ENCODE data around the gene ATM.
A peak's percentile ranks its signal among the peaks of the same experiment; 100 is the strongest.

DNA sequence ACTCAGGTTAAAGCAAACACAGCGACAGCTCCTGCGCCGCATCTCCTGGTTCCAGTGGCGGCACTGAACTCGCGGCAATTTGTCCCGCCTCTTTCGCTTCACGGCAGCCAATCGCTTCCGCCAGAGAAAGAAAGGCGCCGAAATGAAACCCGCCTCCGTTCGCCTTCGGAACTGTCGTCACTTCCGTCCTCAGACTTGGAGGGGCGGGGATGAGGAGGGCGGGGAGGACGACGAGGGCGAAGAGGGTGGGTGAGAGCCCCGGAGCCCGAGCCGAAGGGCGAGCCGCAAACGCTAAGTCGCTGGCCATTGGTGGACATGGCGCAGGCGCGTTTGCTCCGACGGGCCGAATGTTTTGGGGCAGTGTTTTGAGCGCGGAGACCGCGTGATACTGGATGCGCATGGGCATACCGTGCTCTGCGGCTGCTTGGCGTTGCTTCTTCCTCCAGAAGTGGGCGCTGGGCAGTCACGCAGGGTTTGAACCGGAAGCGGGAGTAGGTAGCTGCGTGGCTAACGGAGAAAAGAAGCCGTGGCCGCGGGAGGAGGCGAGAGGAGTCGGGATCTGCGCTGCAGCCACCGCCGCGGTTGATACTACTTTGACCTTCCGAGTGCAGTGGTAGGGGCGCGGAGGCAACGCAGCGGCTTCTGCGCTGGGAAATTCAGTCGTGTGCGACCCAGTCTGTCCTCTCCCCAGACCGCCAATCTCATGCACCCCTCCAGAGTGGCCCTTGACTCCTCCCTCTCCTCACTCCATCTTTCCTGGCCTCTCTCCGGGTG lies at the start of gene ATM, which contains the start of gene NPAT:
- TF ChIP-seq, protein P1, sequence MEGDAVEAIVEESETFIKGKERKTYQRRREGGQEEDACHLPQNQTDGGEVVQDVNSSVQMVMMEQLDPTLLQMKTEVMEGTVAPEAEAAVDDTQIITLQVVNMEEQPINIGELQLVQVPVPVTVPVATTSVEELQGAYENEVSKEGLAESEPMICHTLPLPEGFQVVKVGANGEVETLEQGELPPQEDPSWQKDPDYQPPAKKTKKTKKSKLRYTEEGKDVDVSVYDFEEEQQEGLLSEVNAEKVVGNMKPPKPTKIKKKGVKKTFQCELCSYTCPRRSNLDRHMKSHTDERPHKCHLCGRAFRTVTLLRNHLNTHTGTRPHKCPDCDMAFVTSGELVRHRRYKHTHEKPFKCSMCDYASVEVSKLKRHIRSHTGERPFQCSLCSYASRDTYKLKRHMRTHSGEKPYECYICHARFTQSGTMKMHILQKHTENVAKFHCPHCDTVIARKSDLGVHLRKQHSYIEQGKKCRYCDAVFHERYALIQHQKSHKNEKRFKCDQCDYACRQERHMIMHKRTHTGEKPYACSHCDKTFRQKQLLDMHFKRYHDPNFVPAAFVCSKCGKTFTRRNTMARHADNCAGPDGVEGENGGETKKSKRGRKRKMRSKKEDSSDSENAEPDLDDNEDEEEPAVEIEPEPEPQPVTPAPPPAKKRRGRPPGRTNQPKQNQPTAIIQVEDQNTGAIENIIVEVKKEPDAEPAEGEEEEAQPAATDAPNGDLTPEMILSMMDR (IDR thresholded peaks at IDR 0.05): peak; percentile 59 to 85 (median 59)
- no peak for TF ChIP-seq EP300 (IDR thresholded peaks at IDR 0.05)
